Measurements from ENCODE around the gene ARL8A.
"Not testable (repeated sequence)": the region's sequence is repeated elsewhere in the genome, so short reads cannot be mapped to it uniquely, and the experiment has no call there.

Gene ARL8A

DNA sequence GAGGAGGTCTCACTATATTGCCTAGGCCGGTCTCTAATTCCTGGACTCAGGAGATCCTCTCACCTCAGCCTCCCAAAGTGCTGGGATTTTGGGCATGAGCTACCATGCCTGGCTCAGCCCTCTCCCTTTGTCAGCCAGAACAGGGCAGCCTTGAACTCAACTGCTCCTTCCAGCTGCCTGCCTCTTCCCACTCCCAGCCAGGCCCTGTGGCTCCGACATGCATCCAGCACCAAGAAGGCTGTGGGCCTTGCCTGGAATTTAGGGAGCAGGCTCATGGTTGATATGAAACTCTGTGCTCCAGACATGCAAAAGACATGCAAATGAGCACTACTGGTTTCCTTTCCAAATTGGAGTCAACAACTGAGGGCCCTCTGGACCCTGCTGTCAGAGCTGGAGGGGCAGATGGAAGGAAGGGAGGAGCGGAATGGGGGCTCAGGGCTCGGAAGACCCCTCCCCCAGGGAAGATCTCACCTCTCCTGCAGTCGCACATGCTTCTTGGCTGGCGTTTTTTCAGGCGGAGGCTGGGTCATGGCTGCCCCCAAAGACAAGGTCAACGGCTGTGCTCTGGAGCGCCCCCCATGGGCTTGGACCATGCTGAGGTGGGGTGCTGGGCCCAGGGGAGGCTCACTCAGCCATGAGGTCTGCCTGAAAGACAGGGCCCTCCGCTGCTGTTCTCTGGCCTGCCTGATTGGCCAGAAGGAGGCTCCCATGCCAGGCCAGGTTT is 14.4 kb upstream of the ARL8A start:
- DNase-seq (ENCODE audit: low read depth in 2 of 2) = no peak

DNA sequence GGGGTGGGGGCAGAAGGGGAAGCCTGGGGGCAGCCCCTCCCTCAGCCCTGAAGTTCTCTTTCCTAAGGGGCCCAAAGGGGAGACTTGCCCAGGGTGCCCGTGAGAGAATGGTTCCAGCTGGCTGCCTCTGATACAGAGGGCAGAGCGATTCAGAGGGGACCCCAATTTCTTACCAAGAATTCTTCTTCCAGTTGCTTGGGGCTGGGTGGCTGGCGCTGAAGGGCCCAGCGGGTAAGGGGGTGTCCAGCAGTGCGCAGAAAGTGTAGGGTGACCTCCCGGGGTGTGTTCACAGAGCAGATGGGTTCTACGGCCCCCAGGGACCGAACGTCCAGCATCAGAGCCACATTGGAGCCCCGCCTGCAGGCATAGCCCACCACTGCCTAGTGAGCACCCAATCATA is 13.4 kb upstream of the ARL8A start:
- DNase-seq (ENCODE audit: low read depth in 2 of 2) = no peak

DNA sequence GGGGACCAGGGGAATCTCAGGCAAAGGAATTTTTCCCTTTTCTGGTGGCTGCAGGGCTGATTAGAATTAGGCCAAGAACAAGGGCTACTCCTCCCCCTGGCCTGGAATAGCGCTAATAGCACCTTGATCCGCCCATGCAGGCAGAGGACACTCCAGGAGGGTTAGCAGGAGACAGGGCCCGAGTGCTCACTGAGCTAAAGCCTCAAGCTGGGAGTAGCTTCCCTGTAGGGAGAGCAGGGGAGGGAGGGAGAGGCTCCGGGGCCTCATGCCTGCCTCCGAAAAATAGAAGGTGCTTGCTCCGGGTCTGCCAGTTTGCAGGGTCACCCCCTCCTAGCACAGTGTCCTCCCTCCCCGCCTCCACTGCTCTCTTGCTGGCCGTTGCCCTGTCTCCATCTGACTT is 12.1 kb upstream of the ARL8A start:
- DNase-seq (ENCODE audit: low read depth in 2 of 2) = no peak

DNA sequence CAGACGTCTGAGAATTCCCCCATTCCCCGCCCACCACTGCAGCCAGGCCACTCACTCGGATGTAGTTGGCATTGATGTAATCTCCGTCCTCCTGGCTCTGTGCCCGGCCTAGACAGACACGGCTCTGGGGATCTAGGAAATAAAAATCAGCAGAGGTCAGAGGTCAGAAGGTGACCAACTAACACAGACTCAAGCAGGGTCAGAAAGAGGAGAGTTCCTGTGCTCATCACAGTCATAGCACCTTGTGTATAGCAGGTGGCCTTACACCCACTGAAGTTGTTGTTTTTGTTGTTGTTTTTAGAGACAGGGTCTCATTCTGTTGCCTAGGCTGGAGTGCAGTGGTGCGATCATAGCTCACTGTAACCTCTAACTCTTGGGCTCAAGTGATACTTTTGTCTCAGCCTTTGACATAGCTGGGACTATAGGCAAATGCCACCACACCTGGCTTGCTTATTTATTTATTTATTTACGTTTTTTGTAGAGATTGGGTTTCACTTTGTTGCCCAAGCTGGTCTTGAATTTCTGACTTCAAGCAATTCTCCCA is 11.0 kb upstream of the ARL8A start:
- DNase-seq (ENCODE audit: low read depth in 2 of 2) = no peak

DNA sequence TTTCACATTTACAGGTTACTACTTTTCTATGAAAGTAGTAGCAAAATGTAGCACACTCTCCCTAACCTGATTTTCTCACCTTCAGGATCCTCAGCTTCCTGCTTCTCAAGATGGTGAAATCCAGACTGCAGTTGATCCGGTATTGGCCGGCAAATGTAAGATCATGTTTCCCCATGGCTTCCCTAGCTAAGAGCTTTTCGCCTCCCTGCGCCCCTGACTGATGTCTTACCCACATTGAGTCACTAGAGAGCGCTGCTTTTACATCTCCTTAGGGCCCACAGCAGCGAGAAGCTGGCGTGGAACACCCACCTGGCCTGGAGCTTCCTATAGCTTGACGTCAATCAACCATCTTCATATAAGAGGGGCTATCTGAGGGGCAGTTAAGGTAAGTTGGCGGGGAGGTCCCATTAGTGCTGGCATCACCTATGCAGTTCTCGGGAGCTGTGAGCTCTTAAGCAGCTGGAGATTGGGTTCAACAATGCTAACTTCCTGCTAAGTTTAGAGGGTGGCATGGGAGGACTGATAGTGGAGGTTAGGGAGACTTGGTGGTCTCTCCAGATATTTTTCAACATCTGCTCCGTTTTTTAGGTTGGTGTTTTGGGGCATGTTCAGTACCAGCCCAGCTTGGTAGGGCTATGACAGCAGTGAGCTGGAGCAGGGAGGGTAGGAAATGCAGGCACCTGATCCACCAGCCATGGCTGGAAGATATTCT is 10.4 kb upstream of the ARL8A start:
- DNase-seq (ENCODE audit: low read depth in 2 of 2) = no peak

DNA sequence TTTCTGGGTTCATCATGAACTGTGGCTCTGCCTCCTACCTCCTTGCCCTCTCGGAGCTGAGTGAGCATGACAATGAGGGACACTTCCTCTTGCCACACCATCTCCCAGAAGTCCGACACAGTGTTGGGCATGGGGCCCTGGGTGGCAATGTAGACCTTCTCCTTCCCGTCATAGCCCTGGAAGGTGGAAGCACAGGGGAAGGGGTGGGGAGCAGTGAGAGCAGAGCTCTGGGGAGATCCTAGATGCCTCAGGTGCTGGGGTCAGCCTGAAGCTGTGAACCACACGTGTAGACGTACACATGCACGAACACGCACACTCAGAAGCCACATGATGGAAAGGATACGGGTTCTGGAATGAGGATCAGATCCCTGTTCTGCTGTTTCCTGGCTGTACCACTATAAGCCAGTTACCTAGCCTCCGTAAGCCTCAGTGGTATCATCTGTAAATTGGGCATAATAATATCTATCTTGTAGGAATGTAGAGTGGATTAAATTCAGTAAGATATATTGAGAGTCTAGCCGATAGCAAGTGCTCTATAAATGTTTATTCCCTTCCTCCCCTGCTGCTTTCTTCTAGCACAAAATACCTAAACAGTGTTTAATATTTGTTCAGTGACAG is 9.7 kb upstream of the ARL8A start:
- no peak for DNase-seq (ENCODE audit: low read depth in 2 of 2)

DNA sequence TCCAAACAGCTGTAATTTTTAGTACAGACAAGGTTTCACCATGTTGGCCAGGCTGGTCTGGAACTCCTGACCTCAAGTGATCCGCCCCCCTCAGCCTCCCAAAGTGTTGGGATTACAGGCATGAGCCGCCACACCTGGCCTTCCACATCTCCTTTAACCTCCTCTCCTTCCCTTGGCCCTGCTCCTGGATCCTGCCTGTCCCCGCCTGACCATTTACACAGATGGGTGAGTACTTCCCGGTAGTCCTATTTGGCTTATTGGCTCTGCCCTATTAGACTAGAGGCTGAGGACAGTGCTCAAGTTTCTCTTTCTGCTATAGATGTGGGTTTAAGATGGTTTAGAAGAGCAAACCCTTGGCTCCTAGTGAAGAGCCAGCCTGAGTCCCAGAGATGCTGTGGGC is 8.7 kb upstream of the ARL8A start:
- no peak for DNase-seq (ENCODE audit: low read depth in 2 of 2)

DNA sequence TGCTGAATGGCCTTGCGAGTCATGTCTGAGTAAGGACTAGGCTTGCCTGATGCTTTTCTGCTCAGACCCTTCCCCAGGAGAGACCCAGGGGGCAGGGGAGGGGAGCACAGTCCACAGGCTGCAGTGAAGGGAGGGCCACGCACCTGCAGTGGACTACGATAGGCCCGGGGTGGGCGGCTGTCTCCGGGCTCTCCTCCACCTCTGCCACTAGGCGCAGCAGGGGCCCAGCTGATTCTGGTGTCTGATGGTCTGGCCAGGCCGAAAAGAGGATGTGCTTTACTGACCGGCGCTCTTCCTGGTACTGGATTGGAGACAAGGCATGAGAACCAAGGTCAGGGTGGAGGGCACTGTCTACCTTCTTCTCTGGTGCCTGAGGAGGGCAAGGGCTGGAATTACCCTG is 7.9 kb upstream of the ARL8A start:
- DNase-seq (ENCODE audit: low read depth in 2 of 2) = no peak

DNA sequence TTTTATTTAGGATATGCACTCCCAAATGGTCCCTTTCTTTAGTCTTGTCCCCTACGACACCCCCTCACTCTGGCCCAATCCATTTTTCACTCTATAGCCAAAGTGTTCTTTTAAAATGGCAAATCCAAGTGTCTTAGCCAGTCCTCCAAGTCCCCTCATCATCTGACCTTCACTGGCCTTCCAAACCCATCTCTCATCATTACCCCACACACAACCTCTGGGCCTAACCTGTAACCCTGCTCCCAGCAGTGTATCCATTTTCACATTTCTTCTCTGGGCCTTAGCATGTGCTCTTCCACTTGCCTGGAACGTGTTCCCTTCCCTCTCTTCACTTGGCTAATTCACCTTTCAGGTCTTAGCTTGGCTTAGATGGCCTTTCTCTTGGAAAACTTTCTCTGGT is 6.5 kb upstream of the ARL8A start:
- DNase-seq (ENCODE audit: low read depth in 2 of 2) = no peak

DNA sequence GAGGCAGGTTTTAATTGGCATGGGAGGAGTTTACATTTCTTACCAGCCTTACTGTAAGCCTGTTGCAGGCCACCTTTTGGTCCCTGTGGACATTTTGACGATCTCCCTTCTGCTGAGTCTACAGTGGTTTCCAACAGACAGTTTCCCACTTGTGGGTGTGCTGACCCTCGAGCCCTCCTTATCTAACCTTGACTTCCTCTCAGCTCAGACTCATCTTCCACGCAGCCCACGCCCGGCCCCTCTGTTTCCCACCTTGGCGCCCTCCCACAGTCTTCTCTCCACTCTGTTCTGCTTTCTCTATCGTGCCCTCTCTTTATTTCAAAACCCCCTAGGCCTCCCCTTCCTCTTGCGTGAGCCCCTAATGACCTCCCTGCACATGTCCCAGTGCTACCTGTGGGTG is 6.1 kb upstream of the ARL8A start:
- DNase-seq (ENCODE audit: low read depth in 2 of 2) = no peak

DNA sequence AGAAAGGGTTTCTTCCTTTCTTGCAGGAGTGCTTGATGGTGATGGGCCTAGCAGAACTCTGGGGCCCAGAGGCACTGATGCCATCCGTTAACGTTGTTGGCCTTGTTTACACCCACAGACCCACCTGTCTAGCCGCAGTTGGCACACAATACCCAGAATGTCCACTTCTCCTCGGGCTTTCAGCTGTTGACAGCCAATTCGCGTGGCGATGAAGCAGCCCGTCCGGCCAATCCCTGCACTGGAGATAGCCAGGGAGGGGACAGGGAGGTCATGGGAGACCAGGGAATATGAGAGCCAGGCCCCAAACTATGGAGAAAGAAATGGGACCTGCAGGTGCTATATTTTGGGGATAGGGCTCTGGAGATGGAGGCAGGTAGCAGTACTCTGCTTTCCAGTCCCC is 5.7 kb upstream of the ARL8A start:
- DNase-seq (ENCODE audit: low read depth in 2 of 2) = no peak

DNA sequence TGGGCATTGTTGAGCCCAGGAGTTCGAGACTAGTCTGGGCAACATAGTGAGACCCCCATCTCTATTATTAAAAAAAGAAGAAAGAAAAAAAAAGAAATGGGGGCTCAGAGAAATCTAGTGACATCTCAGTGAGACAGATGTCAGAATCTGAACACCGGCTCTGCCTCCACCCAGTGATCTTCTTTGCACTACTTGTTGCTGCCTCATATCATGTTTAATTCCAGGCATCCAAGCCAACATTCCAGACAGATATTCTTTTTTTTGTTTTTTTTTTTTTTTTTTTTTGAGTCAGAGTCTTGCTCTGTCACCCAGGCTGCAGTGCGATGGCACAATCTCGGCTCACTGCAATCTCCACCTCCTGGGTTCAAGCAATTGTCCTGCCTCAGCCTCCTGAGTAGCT is 5.0 kb upstream of the ARL8A start:
- DNase-seq (ENCODE audit: low read depth in 2 of 2) = no peak

DNA sequence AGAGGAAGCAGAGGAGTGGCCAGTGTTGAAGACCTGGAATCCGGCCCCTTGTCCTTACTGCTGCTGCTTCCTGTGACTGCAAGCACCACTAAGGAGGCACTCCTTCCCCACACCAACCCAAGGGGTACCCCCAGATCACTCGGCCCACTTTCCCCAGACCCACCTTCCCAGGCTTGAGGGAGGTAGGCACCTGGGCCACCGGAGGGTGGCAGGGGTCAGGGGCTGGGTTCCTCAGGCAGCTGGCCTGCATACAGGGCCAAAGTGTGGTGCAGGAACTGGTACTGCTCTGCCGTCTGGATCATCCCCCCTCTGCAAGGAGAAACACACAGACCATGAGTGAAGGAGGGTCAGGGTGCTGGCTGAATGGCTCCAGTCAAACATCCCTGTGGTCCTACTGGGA is 3.9 kb upstream of the ARL8A start:
- DNase-seq (ENCODE audit: low read depth in 2 of 2) = no peak

DNA sequence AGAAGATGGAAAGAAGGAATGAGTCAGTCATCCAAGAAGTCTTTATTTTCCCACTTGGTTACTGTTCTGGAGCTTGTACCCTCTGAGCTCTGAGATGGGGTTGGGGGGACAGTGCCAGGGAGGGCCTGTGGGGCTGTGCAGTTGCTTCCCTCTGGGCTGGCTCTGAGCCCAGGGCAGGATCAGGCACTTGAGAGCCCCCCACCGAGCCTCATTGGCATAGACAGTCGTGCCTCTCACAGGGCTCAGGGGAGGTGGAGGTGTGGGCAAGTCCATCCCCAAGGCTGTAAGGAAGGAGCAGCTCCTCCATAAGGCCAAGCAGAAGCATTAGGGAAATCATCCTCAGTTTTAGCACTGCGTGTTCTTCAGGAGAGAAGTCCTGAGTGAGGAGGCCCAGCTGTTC is 2.5 kb upstream of the ARL8A start:
- no peak for DNase-seq (ENCODE audit: low read depth in 2 of 2)

DNA sequence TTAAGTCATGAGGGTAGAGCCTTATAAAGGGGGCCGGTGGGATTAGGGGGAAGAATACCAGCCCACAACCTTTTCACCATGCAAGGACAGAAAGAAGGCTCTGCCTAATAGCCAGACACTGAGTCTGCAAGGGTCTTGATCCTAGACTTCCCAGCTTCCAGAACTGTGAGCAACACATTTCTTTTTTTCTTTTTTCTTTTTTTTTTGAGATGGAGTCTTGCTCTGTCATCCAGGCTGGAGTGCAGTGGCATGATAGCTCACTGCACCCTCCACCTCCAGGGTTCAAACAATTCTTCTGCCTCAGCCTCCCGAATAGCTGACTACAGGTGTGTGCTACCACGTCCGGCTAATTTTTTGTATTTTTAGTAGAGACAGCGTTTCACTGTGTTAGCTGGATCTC is 1.7 kb upstream of the ARL8A start:
- no peak for DNase-seq (ENCODE audit: low read depth in 2 of 2)

DNA sequence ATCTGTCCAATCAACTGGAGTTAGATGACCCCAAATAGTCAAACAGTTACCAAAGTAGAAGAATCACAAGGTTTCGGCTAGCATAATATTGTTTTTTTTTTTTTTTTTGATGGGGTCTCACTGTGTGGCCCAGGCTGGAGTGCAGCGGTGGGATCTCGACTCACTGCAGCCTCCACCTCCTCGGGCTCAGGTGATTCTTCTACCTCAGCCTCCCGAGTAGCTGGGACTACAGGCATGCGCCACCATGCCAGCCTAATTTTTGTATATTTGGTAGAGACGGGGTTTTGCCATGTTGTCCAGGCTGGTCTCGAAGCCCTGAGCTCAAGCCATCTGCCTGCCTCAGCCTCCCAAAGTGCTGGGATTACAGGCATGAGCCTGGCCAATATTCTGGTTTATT is 1.2 kb upstream of the ARL8A start:
- not testable (repeated sequence) for DNase-seq (ENCODE audit: low read depth in 2 of 2)

DNA sequence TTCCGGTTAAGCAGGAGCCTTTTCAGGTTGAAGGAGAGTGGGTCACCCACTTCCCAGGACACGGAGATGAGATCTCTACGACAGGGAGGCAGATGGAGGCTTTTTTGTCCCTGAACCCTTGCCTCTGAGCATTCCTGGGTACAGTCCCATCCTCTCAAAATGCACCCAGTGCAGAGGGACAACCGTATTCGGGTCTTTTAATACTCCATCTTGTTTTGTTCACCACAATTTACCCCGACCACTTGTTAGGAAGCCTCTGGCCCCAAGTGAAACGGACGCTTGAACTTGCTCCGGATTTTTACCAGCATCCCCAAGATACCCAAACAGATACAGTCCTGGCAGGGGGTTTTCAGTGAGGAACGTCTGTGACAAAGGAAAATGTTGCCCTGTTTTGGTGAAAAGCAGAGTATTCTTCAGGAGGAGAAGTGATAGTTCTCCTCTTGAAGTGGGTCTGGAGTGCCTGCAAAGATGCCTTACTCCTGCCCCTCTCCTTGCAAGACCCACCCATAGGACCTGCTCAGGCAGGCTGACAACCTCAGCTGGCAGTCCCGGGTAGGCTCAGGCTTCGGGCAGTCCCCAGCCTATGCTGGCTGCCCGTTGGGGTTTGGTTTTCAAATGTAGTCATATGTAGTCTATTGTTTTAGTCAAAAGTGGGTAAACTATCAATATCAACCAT is 669 bp upstream of the ARL8A start:
- no peak for DNase-seq (ENCODE audit: low read depth in 2 of 2)

DNA sequence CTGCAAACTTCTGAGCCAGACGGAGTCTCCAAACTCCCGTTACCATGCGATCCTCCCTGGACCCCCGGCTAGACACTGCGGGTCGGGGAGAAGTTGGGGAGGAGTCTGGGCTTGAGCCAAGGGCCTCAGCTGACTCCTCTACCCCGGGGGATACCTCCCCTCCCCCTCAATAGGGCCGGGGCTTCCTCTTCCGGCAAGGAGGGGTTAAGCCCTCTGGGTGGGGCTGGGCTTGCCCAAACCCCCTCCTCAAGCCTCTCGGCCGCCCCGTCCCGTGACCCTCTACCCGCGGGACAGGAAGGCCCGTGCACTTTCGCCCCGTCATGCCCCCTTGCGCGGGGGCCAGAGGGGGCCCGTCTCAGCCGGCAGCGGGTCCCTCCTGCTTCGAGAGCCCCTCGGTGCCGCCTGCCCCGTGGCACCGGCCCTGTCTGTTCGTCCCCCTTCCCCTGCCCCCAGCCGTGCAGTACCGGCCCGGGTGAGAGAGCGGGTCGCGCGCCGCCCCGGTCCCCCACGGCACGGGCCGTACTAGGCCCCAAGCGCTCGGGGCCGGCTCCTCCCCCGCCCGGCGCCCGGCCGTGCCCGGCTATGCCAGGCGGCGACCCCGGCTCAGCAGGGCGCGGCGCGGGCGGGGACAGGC is 652 bp downstream of the ARL8A start:
- DNase-seq (ENCODE audit: low read depth in 2 of 2) = no peak

DNA sequence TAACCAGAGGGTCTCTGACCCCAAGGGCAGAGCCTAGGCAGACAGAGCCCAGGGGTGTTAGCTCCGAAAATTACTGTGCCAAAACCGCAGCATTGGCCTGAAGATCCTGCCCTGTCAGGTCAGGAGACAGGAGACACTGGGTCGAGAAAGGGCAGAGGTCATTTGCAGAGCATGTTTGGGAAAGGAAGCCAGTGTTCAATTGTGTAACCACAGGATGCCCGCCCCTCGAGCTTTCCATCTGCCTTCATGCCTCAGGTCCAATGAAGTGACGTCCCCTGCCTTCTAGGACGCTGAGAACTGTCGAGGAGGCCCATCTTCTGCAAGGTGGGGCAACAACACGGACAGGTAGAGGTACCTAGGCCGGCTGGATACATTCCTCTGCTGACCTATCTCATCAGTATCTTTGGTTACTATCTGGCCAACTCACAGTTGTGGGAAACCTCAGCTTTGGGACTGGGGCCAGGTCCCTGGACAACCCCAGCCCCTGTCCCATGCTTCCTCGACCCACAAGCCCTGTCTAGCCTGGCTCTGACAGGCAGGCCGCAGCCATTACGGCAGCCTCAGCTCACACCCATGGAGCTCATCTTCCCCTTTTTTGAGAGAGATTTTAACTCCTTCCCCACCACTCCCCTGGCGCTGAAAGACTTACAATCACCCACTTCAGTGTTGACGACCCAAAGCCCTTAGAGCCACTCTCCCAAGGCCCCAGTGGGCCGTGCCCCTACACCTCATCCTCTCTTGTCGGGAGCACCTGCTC is 1.3 kb downstream of the ARL8A start:
- no peak for DNase-seq (ENCODE audit: low read depth in 2 of 2)

DNA sequence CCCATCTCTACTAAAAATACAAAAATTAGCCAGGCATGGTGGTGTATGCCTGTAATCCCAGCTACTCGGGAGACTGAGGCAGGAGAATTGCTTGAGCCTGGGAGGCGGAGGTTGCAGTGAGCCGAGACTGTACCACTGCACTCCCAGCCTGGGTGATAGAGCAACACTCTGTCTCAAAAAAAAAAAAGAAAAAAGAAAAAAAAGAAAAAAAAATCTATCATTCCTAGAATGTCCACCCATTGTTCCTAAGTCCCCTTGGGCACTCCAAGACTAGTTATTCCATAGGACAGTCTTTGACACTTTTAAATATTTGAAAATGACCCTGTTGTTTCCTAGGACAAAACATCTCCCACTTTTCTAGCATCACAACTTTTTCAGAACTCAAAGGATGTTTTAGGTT is 3.1 kb downstream of the ARL8A start:
- DNase-seq (ENCODE audit: low read depth in 2 of 2) = not testable (repeated sequence)

DNA sequence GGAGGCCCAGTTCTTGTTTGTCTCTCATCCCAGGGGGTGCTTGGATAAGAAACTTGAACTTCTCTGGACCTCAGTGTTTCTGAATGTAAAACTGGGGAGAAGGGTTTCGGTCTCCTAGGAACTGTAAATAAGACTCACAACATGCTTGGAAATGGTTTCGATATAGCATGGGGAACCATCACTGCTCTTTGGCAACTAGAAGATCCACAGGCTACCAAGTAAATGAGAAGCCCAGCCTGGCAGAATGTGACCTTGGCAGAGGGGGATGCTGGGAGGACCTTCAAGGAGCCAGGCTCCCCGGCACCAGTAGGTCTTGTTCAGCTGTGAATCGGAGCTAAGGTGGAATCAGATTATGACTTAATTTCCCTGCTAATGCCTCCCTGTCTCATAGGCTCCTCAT is 3.7 kb downstream of the ARL8A start:
- no peak for DNase-seq (ENCODE audit: low read depth in 2 of 2)

Data from stimulated activated CD8-positive, alpha-beta memory T cell treated with anti-CD3 and anti-CD28 coated beads, Interleukin-7, amount 100 ng/mL, for 1 hour (primary cell).